ENCODE data around the gene NADK2.

DNA sequence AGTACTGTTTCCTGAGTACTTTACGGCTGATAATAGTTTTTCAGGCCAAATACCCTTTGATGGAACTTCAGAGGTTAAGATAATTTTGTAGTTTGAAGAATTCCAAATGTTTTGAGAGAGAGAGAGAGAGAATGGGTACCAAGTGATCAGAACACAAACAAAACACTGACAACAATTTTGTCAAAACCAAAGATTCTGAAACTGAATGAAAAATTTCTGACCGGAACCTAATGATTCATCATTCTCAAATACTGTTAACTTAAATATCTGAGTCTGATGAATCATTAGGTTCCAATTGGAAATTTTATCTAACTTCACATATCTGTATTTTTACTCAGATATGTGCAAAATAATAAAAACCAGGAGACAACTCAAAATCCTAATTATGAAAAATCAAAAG lies 94.0 kb downstream of the NADK2 start:
- TF ChIP-seq CTCF (conservative IDR thresholded peaks at IDR 0.05; ENCODE audit: low read length) (no peak), EZH2phosphoT487 (IDR thresholded peaks at IDR 0.05; ENCODE audit: borderline replicate concordance, low read depth, low read length) (no peak)
